Measurements from ENCODE around the gene LY6G5C. TPM values are rescaled to one million over a fixed set of nuclear protein-coding genes. Genes with fewer than 3 reads are reported as not detected.

Gene LY6G5C
- polyA plus RNA-seq, 3 donors, result 4.8 to 7.3 (median 5.8) TPM

- H3K27ac Mint-ChIP-seq, result peak overlapping the region in 5 of 7 donors; percentile 4 to 78 (median 61)
- DNase-seq, result no peak
- no peak overlapping the region for H3K4me2 ChIP-seq (replicated peaks; ENCODE audit: extremely low read depth, low read length, poor library complexity, severe bottlenecking)
- H3K4me3 Mint-ChIP-seq, result no peak overlapping the region
- H3K4me1 Mint-ChIP-seq, result peaks cover 14% of the 10 kb centered on the region
- H3K27ac ChIP-seq (ENCODE audit: low read depth in 1 of 2, low read length in 2 of 2), result peak overlapping the region in 1 of 2 donors; percentile 46
- no peak for TF ChIP-seq CTCF (IDR thresholded peaks at IDR 0.05)
- no peak overlapping the region for H2AFZ ChIP-seq (ENCODE audit: insufficient read depth, low read depth, low read length, poor library complexity, severe bottlenecking)
- peaks cover 90 to 94% of the 10 kb centered on the region in 2 donors for H3K36me3 Mint-ChIP-seq
- H3K9ac ChIP-seq (ENCODE audit: insufficient read depth, low read length, poor library complexity, severe bottlenecking), result no peak overlapping the region
- H3K4me3 ChIP-seq (replicated peaks in 1 of 3; ENCODE audit: low read depth in 2 of 3, low read length in 3 of 3), result no peak overlapping the region
- H3K4me1 ChIP-seq (ENCODE audit: control insufficient read depth in 1 of 2, insufficient read depth in 2 of 2, low read length in 2 of 2), result peaks cover 9 to 10% of the 10 kb centered on the region in 2 donors
- H3K27me3 Mint-ChIP-seq (ENCODE audit: low read depth in 3 of 3), result peaks cover 0 to 6% (median 1%) of the 10 kb centered on the region in 3 donors
- intact Hi-C loops (cut with micrococcal nuclease), result no loop called here
- peaks cover 26% of the 10 kb centered on the region for H4K20me1 ChIP-seq (ENCODE audit: insufficient read depth, low read length)
- H3K9me3 ChIP-seq (replicated peaks in 1 of 2; ENCODE audit: control insufficient read depth in 1 of 2, insufficient read depth in 1 of 2, low read length in 2 of 2), result no peaks in the 10 kb centered on the region
- H3K79me2 ChIP-seq (ENCODE audit: insufficient read depth, low read length), result peaks cover 7% of the 10 kb centered on the region
- peaks cover 90 to 99% of the 10 kb centered on the region in 2 donors for H3K36me3 ChIP-seq (replicated peaks in 1 of 2; ENCODE audit: control insufficient read depth in 1 of 2, insufficient read depth in 2 of 2, low read length in 2 of 2)
- H3K9me3 Mint-ChIP-seq, result no peaks in the 10 kb centered on the region
- WGBS (ENCODE audit: insufficient coverage), result no CpG with 5 or more reads among the region's 10 CpGs
- no peaks in the 10 kb centered on the region for H3K27me3 ChIP-seq (ENCODE audit: control insufficient read depth in 2 of 2, insufficient read depth in 2 of 2, low read length in 2 of 2)
Observed at GRCh38 chr6:31690231-31691077, 9.6 kb upstream of the LY6G5C start.

DNA sequence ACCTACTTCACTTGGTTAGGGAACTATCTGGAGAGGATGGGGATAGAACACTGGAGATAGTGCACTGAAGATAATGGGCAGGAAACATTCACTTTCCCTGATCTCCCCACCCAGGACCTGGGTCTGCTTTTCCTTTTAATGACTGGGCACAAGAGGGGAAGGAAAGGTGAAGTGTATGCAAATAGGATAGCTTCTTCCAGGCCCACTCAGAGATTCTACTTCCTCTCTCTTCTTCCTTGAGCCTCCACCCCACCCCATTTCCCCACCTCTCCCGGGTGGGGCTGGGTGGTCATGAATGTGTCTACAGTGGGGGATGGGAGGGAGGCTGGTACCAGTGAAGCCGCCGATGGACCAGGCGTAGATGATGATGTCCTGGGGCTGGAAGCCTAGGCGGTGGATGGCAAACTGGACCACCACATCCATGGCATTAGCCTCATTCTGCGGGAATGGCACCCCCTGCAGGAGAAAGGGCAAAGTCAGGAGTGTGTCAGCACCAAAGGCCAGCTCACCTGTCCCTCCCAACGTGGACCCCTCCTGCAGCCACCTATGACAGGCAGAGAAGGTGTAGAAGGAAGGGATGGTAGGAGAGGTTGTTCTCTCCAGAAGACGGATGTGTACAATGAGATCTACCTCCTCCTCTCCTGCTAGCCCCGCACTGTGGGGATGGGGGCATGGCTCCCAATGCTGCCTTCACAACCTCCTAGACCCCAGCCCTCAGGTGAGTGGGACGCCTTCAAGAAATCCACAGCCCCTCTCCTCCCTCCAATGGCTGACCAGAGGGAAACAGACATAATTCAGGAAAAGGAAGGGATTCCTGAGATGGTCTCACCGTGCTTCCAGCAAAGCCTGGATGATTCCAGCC lies 8.6 kb upstream of the LY6G5C start:
- Histone ChIP-seq H3K36me3 (replicated peaks in 1 of 2; ENCODE audit: control insufficient read depth in 1 of 2, insufficient read depth in 2 of 2, low read length in 2 of 2) (peaks cover 81 to 97% of the 10 kb centered on the region in 2 donors), H3K79me2 (ENCODE audit: insufficient read depth, low read length) (peaks cover under 1% of the 10 kb centered on the region), H4K20me1 (ENCODE audit: insufficient read depth, low read length) (peaks cover 18% of the 10 kb centered on the region), H2AFZ (ENCODE audit: insufficient read depth, low read depth, low read length, poor library complexity, severe bottlenecking) (no peak overlapping the region), H3K4me1 (ENCODE audit: control insufficient read depth in 1 of 2, insufficient read depth in 2 of 2, low read length in 2 of 2) (peaks cover 9 to 10% of the 10 kb centered on the region in 2 donors), H3K9ac (ENCODE audit: insufficient read depth, low read length, poor library complexity, severe bottlenecking) (no peak overlapping the region), H3K4me2 (replicated peaks; ENCODE audit: extremely low read depth, low read length, poor library complexity, severe bottlenecking) (no peak overlapping the region), H3K27ac (ENCODE audit: low read depth in 1 of 2, low read length in 2 of 2) (peak overlapping the region in 1 of 2 donors; percentile 46), H3K4me3 (replicated peaks in 1 of 3; ENCODE audit: low read depth in 2 of 3, low read length in 3 of 3) (no peak overlapping the region), H3K9me3 (replicated peaks in 1 of 2; ENCODE audit: control insufficient read depth in 1 of 2, insufficient read depth in 1 of 2, low read length in 2 of 2) (no peaks in the 10 kb centered on the region), H3K27me3 (ENCODE audit: control insufficient read depth in 2 of 2, insufficient read depth in 2 of 2, low read length in 2 of 2) (no peaks in the 10 kb centered on the region)
- H3K4me3 Mint-ChIP-seq, result no peak overlapping the region
- TF ChIP-seq CTCF (IDR thresholded peaks at IDR 0.05), result no peak
- WGBS (ENCODE audit: insufficient coverage), result no CpG with 5 or more reads among the region's 11 CpGs
- peaks cover 14% of the 10 kb centered on the region for H3K4me1 Mint-ChIP-seq
- peaks cover 89 to 92% of the 10 kb centered on the region in 2 donors for H3K36me3 Mint-ChIP-seq
- intact Hi-C loops (cut with micrococcal nuclease), result no loop called here
- H3K27ac Mint-ChIP-seq, result peak overlapping the region; percentile 33 to 82 (median 57)
- no peak for DNase-seq
- peaks cover 0 to 6% (median 1%) of the 10 kb centered on the region in 3 donors for H3K27me3 Mint-ChIP-seq (ENCODE audit: low read depth in 3 of 3)
- H3K9me3 Mint-ChIP-seq, result no peaks in the 10 kb centered on the region

Data from CD14-positive monocyte (primary cell).